IMR-90 (cell line): ENCODE measurements around the gene RNF223. TPM values are rescaled to one million over a fixed set of nuclear protein-coding genes. Genes with fewer than 3 reads are reported as not detected.

Source experiments
- ATAC-seq: fragments of 200-7000 bp; cut with Tn5 transposase; 2 replicates; pipeline ENCODE4 v1.9.1; 2020; ENCODE audit warnings: low read depth, mild to moderate bottlenecking, moderate library complexity
- BruUV-seq: library from RNA; stranded (reverse); fragments of 400-500 nt; replicated peaks from 2 replicates; lab custom pipeline; 2021; lab: Mats Ljungman, UMichigan
- CTCF ChIA-PET: fragments of 300-600 bp; formaldehyde crosslinking; extraction: SDS; loops from one replicate; lab custom pipeline; 2021; ENCODE audit warnings: antibody characterized with exemption; lab: Yijun Ruan, JAX
- POLR2A ChIA-PET: fragments of 300-600 bp; sonication (Branson Sonifier 250); formaldehyde crosslinking; loops from one replicate; lab custom pipeline; 2022; ENCODE audit warnings: antibody characterized with exemption; ENCODE audit not compliant: unreplicated experiment; lab: Charles Lee
- DNase-seq: peaks from one replicate; pipeline ENCODE4 v3.0.0; 2013
- H2AFZ ChIP-seq: replicated peaks from 2 replicates; pipeline ENCODE3; 2013; ENCODE audit warnings: low read length, mild to moderate bottlenecking; ENCODE audit not compliant: poor library complexity
- H2AK5ac ChIP-seq: 2 replicates; pipeline ENCODE4 v1.6.1; 2013; ENCODE audit warnings: low read depth, low read length, inconsistent platforms
- H2AK9ac ChIP-seq: replicated peaks from 2 replicates; pipeline ENCODE3; 2013; ENCODE audit warnings: mild to moderate bottlenecking, low read depth, low read length, moderate library complexity; ENCODE audit not compliant: poor library complexity
- H2BK120ac ChIP-seq: 2 replicates; pipeline ENCODE4 v1.6.1; 2013; ENCODE audit warnings: low read depth, low read length, inconsistent platforms
- H2BK15ac ChIP-seq: 3 replicates; pipeline ENCODE4 v1.6.1; 2013; ENCODE audit warnings: low read depth, low read length, inconsistent platforms
- H2BK20ac ChIP-seq: 2 replicates; pipeline ENCODE4 v1.6.1; 2013; ENCODE audit warnings: low read depth, mild to moderate bottlenecking, inconsistent platforms, low read length, moderate library complexity
- H2BK5ac ChIP-seq: 2 replicates; pipeline ENCODE4 v1.6.1; 2013; ENCODE audit warnings: mild to moderate bottlenecking, low read depth, low read length, inconsistent platforms; ENCODE audit not compliant: poor library complexity, severe bottlenecking
- H3K14ac ChIP-seq: replicated peaks from 2 replicates; pipeline ENCODE4 v1.6.1; 2013; ENCODE audit warnings: low read depth, low read length, inconsistent platforms
- H3K18ac ChIP-seq: 2 replicates; pipeline ENCODE4 v1.6.1; 2013; ENCODE audit warnings: low read depth, low read length, control low read depth
- H3K23ac ChIP-seq: 2 replicates; pipeline ENCODE4 v1.6.1; 2013; ENCODE audit warnings: low read depth, low read length, inconsistent platforms
- H3K27ac ChIP-seq: 2 replicates; pipeline ENCODE4 v1.5.1; 2013; ENCODE audit warnings: mild to moderate bottlenecking, control low read depth, low read length; ENCODE audit not compliant: insufficient read depth
- H3K27me3 ChIP-seq: 2 replicates; pipeline ENCODE4 v1.6.1; 2013; ENCODE audit warnings: low read length; ENCODE audit not compliant: control insufficient read depth, insufficient read depth
- H3K36me3 ChIP-seq: 2 replicates; pipeline ENCODE4 v1.6.1; 2013; ENCODE audit warnings: low read length, mixed read lengths; ENCODE audit not compliant: control insufficient read depth, insufficient read depth
- H3K4ac ChIP-seq: 2 replicates; pipeline ENCODE4 v1.6.1; 2013; ENCODE audit warnings: low read depth, low read length, inconsistent platforms
- H3K4me1 ChIP-seq: 2 replicates; pipeline ENCODE4 v1.6.1; 2013; ENCODE audit warnings: low read length, mixed read lengths; ENCODE audit not compliant: control insufficient read depth, insufficient read depth
- H3K4me2 ChIP-seq: 2 replicates; pipeline ENCODE4 v1.6.1; 2013; ENCODE audit warnings: low read depth, mild to moderate bottlenecking, control low read depth, low read length, moderate library complexity
- H3K4me3 ChIP-seq: 2 replicates; pipeline ENCODE4 v1.5.1; 2013; ENCODE audit warnings: low read depth, mild to moderate bottlenecking, control low read depth, low read length, moderate library complexity; ENCODE audit not compliant: insufficient read depth
- H3K56ac ChIP-seq: 2 replicates; pipeline ENCODE4 v1.6.1; 2013; ENCODE audit warnings: low read length, inconsistent platforms; ENCODE audit not compliant: insufficient read depth; ENCODE audit errors: extremely low read depth
- H3K79me1 ChIP-seq, 2 experiments: 2 replicates each; pipeline ENCODE4 v1.6.1; 2013; ENCODE audit warnings: low read length in 2 of 2, inconsistent platforms in 1 of 2, low read depth in 1 of 2
- H3K9ac ChIP-seq: 2 replicates; pipeline ENCODE4 v1.6.1; 2013; ENCODE audit warnings: low read depth, low read length, control low read depth
- H3K9me1 ChIP-seq: 2 replicates; pipeline ENCODE4 v1.6.1; 2013; ENCODE audit warnings: low read length, inconsistent platforms; ENCODE audit not compliant: insufficient read depth
- H3K9me3 ChIP-seq: 2 replicates; pipeline ENCODE4 v1.6.1; 2013; ENCODE audit warnings: low read length; ENCODE audit not compliant: control insufficient read depth, insufficient read depth
- H4K20me1 ChIP-seq: 2 replicates; pipeline ENCODE4 v1.6.1; 2013; ENCODE audit warnings: low read length, inconsistent platforms; ENCODE audit not compliant: insufficient read depth
- H4K5ac ChIP-seq: 2 replicates; pipeline ENCODE4 v1.6.1; 2013; ENCODE audit warnings: mild to moderate bottlenecking, low read depth, low read length, control low read depth
- H4K8ac ChIP-seq, 2 experiments: 2 replicates each; pipeline ENCODE4 v1.6.1; 2013; ENCODE audit warnings: low read depth in 2 of 2, low read length in 2 of 2, control low read depth in 1 of 2, inconsistent platforms in 1 of 2
- H4K91ac ChIP-seq: 2 replicates; pipeline ENCODE4 v1.6.1; 2013; ENCODE audit warnings: low read depth, low read length, inconsistent platforms; ENCODE audit not compliant: insufficient read depth
- BHLHE40 ChIP-seq: fragments of 150-350 bp; IDR thresholded peaks from 2 replicates; pipeline ENCODE4 v1.6.1; 2016; ENCODE audit warnings: mild to moderate bottlenecking, low read depth, low read length
- CEBPB ChIP-seq: IDR thresholded peaks from 2 replicates; pipeline ENCODE4 v1.6.1; 2012; ENCODE audit warnings: low read depth, low read length, improper control_type of control experiment
- CHD1 ChIP-seq: IDR thresholded peaks from 2 replicates; pipeline ENCODE4 v1.6.1; 2012; ENCODE audit warnings: low read depth, low read length, improper control_type of control experiment
- CTCF ChIP-seq: conservative IDR thresholded peaks from 2 replicates; pipeline ENCODE4 v1.5.1; 2012; ENCODE audit warnings: mild to moderate bottlenecking, low read depth, low read length, improper control_type of control experiment
- FOS ChIP-seq: fragments of 150-350 bp; IDR thresholded peaks from 2 replicates; pipeline ENCODE4 v1.6.1; 2016; ENCODE audit warnings: low read depth, low read length
- MAFK ChIP-seq: IDR thresholded peaks from 2 replicates; pipeline ENCODE4 v1.6.1; 2012; ENCODE audit warnings: low read depth, low read length, improper control_type of control experiment
- MAZ ChIP-seq: IDR thresholded peaks from 2 replicates; pipeline ENCODE4 v1.6.1; 2012; ENCODE audit warnings: low read depth, mild to moderate bottlenecking, low read length, improper control_type of control experiment, moderate library complexity, borderline replicate concordance
- MXI1 ChIP-seq: IDR thresholded peaks from 2 replicates; pipeline ENCODE4 v1.6.1; 2012; ENCODE audit warnings: low read depth, mild to moderate bottlenecking, low read length, moderate library complexity, borderline replicate concordance
- NFE2L2 ChIP-seq: fragments of 150-350 bp; IDR thresholded peaks from 2 replicates; pipeline ENCODE4 v1.6.1; 2016; ENCODE audit warnings: low read depth, mild to moderate bottlenecking, low read length
- POLR2A ChIP-seq: IDR thresholded peaks from 2 replicates; pipeline ENCODE4 v1.6.1; 2012; ENCODE audit warnings: mild to moderate bottlenecking, low read depth, low read length
- RAD21 ChIP-seq: IDR thresholded peaks from 2 replicates; pipeline ENCODE4 v1.6.1; 2012; ENCODE audit warnings: low read length, improper control_type of control experiment
- RCOR1 ChIP-seq: IDR thresholded peaks from 2 replicates; pipeline ENCODE4 v1.6.1; 2012; ENCODE audit warnings: mild to moderate bottlenecking, low read length, improper control_type of control experiment; ENCODE audit not compliant: insufficient replicate concordance
- RFX5 ChIP-seq: IDR thresholded peaks from 2 replicates; pipeline ENCODE4 v1.8.0; 2012; ENCODE audit warnings: low read depth, mild to moderate bottlenecking, low read length, moderate library complexity
- SMC3 ChIP-seq: fragments of 150-350 bp; IDR thresholded peaks from 2 replicates; pipeline ENCODE4 v1.6.1; 2016; ENCODE audit warnings: low read depth, mild to moderate bottlenecking, antibody characterized with exemption, low read length, moderate library complexity
- WGBS, 2 experiments: methylation state at CpG; one replicate each; pipeline versions ENCODE4 v1.1.5 to v1.1.7; 2013; ENCODE audit warnings: missing lambda C conversion rate in 2 of 2; ENCODE audit not compliant: insufficient read length in 1 of 2; ENCODE audit errors: extremely low coverage in 2 of 2; 5-methylcytosine and 5-hydroxymethylcytosine counted together
- dilution Hi-C: fragments of 300-500 bp; cut with HindIII; formaldehyde crosslinking; loops from one replicate; pipeline ENCODE4 v1.14.3; 2018; ENCODE audit warnings: low sequenced_read_pairs; ENCODE audit not compliant: unreplicated experiment
- in situ Hi-C: fragments of 300-500 bp; cut with MboI; formaldehyde crosslinking; loops from 3 replicates; pipeline ENCODE4 v1.14.3; 2019; ENCODE audit warnings: low sequenced_read_pairs, inconsistent platforms, mixed read lengths
- intact Hi-C: fragments of 100-400 bp; cut with micrococcal nuclease; formaldehyde crosslinking; loops from 2 replicates; pipeline ENCODE4 v1.10.0; 2022
- polyA plus RNA-seq, 3 experiments: library from polyadenylated mRNA; depleted of rRNA; stranded (reverse); fragments of >200 nt; gene quantifications; 2 replicates each; pipeline ENCODE4 v1.2.3, GENCODE V29; 2012; ENCODE audit warnings: low replicate concordance in 1 of 3
- total RNA-seq: library from RNA; depleted of rRNA; stranded (reverse); fragments of >200 nt; gene quantifications from 2 replicates; pipeline ENCODE4 v1.2.3, GENCODE V29; 2012
- TF ChIP-seq, protein P1 (sequence below): fragments of 150-350 bp; IDR thresholded peaks from 2 replicates; pipeline ENCODE4 v1.6.1; 2017; ENCODE audit warnings: mild to moderate bottlenecking, antibody characterized with exemption, low read length, low read depth
- TF ChIP-seq, protein P2 (sequence below): fragments of 150-350 bp; IDR thresholded peaks from 2 replicates; pipeline ENCODE4 v1.6.1; 2016; ENCODE audit warnings: low read depth, mild to moderate bottlenecking, low read length, moderate library complexity, borderline replicate concordance

RNF223 gene
- total and polyA plus RNA-seq, 2 of the 4 experiments (the other 2 are of a cell fraction), result not detected

- dilution Hi-C loops (no loop called here), intact Hi-C loops (no loop called here), in situ Hi-C loops (no loop called here)
- POLR2A ChIA-PET, result no interaction called here
- H3K27me3 ChIP-seq, result no peaks in the 10 kb centered on the region; the same call in 1 of the 2 replicates
- DNase-seq (no peak), ATAC-seq (no peak)
- H4K91ac ChIP-seq, result no peak overlapping the region
- no peak overlapping the region for H3K27ac ChIP-seq
- no peak overlapping the region for H2BK15ac ChIP-seq
- no peaks in the 10 kb centered on the region; the same call in 1 of the 2 replicates for H4K20me1 ChIP-seq
- H3K36me3 ChIP-seq, result peaks cover 5% of the 10 kb centered on the region; the same call in 1 of the 2 replicates
- no peak overlapping the region for H3K56ac ChIP-seq
- no peak overlapping the region for H2AK5ac ChIP-seq
- no peak overlapping the region for H3K14ac ChIP-seq
- H2AFZ ChIP-seq, result no peak overlapping the region
- TF ChIP-seq CHD1, result no peak
- no peak for TF ChIP-seq RFX5
- TF ChIP-seq CEBPB, result no peak
- no peak for TF ChIP-seq CTCF
- no peak for TF ChIP-seq RCOR1
- TF ChIP-seq, protein P1, sequence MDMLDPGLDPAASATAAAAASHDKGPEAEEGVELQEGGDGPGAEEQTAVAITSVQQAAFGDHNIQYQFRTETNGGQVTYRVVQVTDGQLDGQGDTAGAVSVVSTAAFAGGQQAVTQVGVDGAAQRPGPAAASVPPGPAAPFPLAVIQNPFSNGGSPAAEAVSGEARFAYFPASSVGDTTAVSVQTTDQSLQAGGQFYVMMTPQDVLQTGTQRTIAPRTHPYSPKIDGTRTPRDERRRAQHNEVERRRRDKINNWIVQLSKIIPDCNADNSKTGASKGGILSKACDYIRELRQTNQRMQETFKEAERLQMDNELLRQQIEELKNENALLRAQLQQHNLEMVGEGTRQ, result no peak
- TF ChIP-seq NFE2L2, result no peak
- no peak for TF ChIP-seq POLR2A
- TF ChIP-seq BHLHE40, result no peak
- TF ChIP-seq FOS, result no peak
- no peak for TF ChIP-seq MXI1
- TF ChIP-seq, protein P2, sequence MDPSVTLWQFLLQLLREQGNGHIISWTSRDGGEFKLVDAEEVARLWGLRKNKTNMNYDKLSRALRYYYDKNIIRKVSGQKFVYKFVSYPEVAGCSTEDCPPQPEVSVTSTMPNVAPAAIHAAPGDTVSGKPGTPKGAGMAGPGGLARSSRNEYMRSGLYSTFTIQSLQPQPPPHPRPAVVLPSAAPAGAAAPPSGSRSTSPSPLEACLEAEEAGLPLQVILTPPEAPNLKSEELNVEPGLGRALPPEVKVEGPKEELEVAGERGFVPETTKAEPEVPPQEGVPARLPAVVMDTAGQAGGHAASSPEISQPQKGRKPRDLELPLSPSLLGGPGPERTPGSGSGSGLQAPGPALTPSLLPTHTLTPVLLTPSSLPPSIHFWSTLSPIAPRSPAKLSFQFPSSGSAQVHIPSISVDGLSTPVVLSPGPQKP, result no peak
- no peak for TF ChIP-seq SMC3
- TF ChIP-seq MAZ, result no peak
- TF ChIP-seq MAFK, result no peak
- TF ChIP-seq RAD21, result no peak
- no peak overlapping the region for H4K8ac ChIP-seq
- H2BK120ac ChIP-seq, result no peak overlapping the region
- H3K9me3 ChIP-seq, result peaks cover 5% of the 10 kb centered on the region; the same call in 1 of the 2 replicates
- H3K79me1 ChIP-seq, result peaks cover 13 to 46% of the 10 kb centered on the region in 2 experiments
- no peak overlapping the region for H3K23ac ChIP-seq
- no peak overlapping the region for H2AK9ac ChIP-seq
- H2BK5ac ChIP-seq, result no peak overlapping the region
- no TSS peak for BruUV-seq
- H3K4ac ChIP-seq, result no peak overlapping the region
- CTCF ChIA-PET, result no interaction called here
- no peak overlapping the region for H3K18ac ChIP-seq
- no peak overlapping the region for H3K9ac ChIP-seq
- H3K4me1 ChIP-seq, result 0 out of 2 replicates have a peak, but pooled peaks cover 1% of the 10 kb centered on the region
- no peak overlapping the region for H3K4me3 ChIP-seq
- H3K9me1 ChIP-seq, result peaks cover 7% of the 10 kb centered on the region; the same call in 1 of the 2 replicates
- no peak overlapping the region; the same call in 1 of the 2 replicates for H3K4me2 ChIP-seq
- H2BK20ac ChIP-seq, result no peak overlapping the region
- H4K5ac ChIP-seq, result no peak overlapping the region
- 92% methylated on average over 2 of the region's 13 CpGs; no CpG with 5 or more reads in 1 of the 2 experiments for WGBS, 2 experiments
Observed at GRCh38 chr1:1114431-1114830, 40.3 kb upstream of the RNF223 start.
